Natural killer cell treated with Interleukin-12 subunit alpha and Interleukin-12 subunit beta and Interleukin-15 and Interleukin-18, amount 100 ng/mL, for 72 hours (primary cell): ENCODE measurements around the gene C6orf62. TPM values are rescaled to one million over a fixed set of nuclear protein-coding genes. Genes with fewer than 3 reads are reported as not detected.
"Not testable (repeated sequence)": the region's sequence is repeated elsewhere in the genome, so short reads cannot be mapped to it uniquely, and the experiment has no call there.

Source experiments
- ATAC-seq, 2 donors: fragments of 150-1000 bp; cut with Tn5 transposase in 1 of 2; sonication (Bioruptor Pico), chemical (Tn5 transposase) in 1 of 2; 2 replicates each; pipeline ENCODE4 v1.10.0; 2021
- DNase-seq: peaks from one replicate; pipeline ENCODE4 v3.0.0; 2022; ENCODE audit warnings: low spot score
- H3K27ac Mint-ChIP-seq, 2 donors: 1 replicate in 1 of 2; 2 replicates in 1 of 2; pipeline ENCODE4 v1.8.0; 2022; ENCODE audit warnings: mixed read lengths in 2 of 2, mild to moderate bottlenecking in 1 of 2, moderate library complexity in 1 of 2
- H3K27me3 Mint-ChIP-seq, 2 donors: 1 replicate in 1 of 2; 2 replicates in 1 of 2; pipeline ENCODE4 v1.8.0; 2022; ENCODE audit warnings: mixed read lengths in 2 of 2
- H3K36me3 Mint-ChIP-seq: one replicate; pipeline ENCODE4 v1.8.0; 2022; ENCODE audit warnings: mixed read lengths
- H3K4me1 Mint-ChIP-seq, 2 donors: 1 replicate in 1 of 2; 2 replicates in 1 of 2; pipeline ENCODE4 v1.8.0; 2022; ENCODE audit warnings: low read depth in 2 of 2, mixed read lengths in 2 of 2, mild to moderate bottlenecking in 1 of 2
- H3K4me3 Mint-ChIP-seq: one replicate; pipeline ENCODE4 v1.8.0; 2022; ENCODE audit warnings: mixed read lengths
- H3K9me3 Mint-ChIP-seq: 2 replicates; pipeline ENCODE4 v1.8.0; 2022; ENCODE audit warnings: mixed read lengths
- total RNA-seq, 2 donors: library from RNA; stranded (reverse); gene quantifications; one replicate each; pipeline ENCODE4 v1.2.3, GENCODE V29; 2022

The C6orf62 gene
- 100 to 1,000 TPM; 119 to 127 TPM for total RNA-seq

GRCh38 chr6:24719125-24719971, at the start of gene C6orf62:
C6orf62 (minus strand) TSS chr6:24719154; CDS start chr6:24718668, 486 bp downstream.
- no peaks in the 10 kb centered on the region for H3K9me3 Mint-ChIP-seq
- H3K27me3 Mint-ChIP-seq: no peaks in the 10 kb centered on the region
- peaks cover 26% of the 10 kb centered on the region for H3K36me3 Mint-ChIP-seq
- ATAC-seq: peak in 1 of 2 donors; percentile 0
- peaks cover 43 to 54% of the 10 kb centered on the region in 2 donors for H3K4me1 Mint-ChIP-seq
- DNase-seq: peak; percentile 79
- H3K27ac Mint-ChIP-seq: peak within 1 kb of the TSS; percentile 99 to 100
- peak within 1 kb of the TSS; percentile 100 for H3K4me3 Mint-ChIP-seq

GRCh38 chr6:24768361-24768760, 49.4 kb upstream of the C6orf62 start:
- Mint-ChIP-seq H3K36me3 (no peaks in the 10 kb centered on the region), H3K4me1 (peaks cover 0 to 2% of the 10 kb centered on the region in 2 donors), H3K27me3 (no peaks in the 10 kb centered on the region), H3K4me3 (no peak overlapping the region), H3K27ac (no peak overlapping the region), H3K9me3 (no peaks in the 10 kb centered on the region)
- DNase-seq (no peak), ATAC-seq (no peak)

- Mint-ChIP-seq H3K9me3 (no peaks in the 10 kb centered on the region), H3K27me3 (no peaks in the 10 kb centered on the region), H3K4me3 (no peak overlapping the region), H3K36me3 (no peaks in the 10 kb centered on the region), H3K4me1 (peaks cover 0 to 4% of the 10 kb centered on the region in 2 donors), H3K27ac (no peak overlapping the region)
- DNase-seq (no peak), ATAC-seq (peak in 1 of 2 donors; percentile 59)
These were observed 47.9 kb upstream of the C6orf62 start for GRCh38 chr6:24766680-24767462.

GRCh38 chr6:24765968-24766367, 47.0 kb upstream of the C6orf62 start:
- H3K4me3 Mint-ChIP-seq, H3K4me1 Mint-ChIP-seq, H3K27ac Mint-ChIP-seq, ATAC-seq, H3K27me3 Mint-ChIP-seq, DNase-seq, H3K36me3 Mint-ChIP-seq, H3K9me3 Mint-ChIP-seq: not testable (repeated sequence)

GRCh38 chr6:24764833-24765828, 46.2 kb upstream of the C6orf62 start:
- H3K4me1 Mint-ChIP-seq, DNase-seq, H3K4me3 Mint-ChIP-seq, H3K27me3 Mint-ChIP-seq, H3K9me3 Mint-ChIP-seq, ATAC-seq, H3K27ac Mint-ChIP-seq, H3K36me3 Mint-ChIP-seq: not testable (repeated sequence)

GRCh38 chr6:24763578-24763977, 44.6 kb upstream of the C6orf62 start:
- Mint-ChIP-seq H3K36me3 (no peaks in the 10 kb centered on the region), H3K4me3 (no peak overlapping the region), H3K27ac (no peak overlapping the region), H3K4me1 (peaks cover 0 to 5% of the 10 kb centered on the region in 2 donors), H3K27me3 (no peaks in the 10 kb centered on the region), H3K9me3 (no peaks in the 10 kb centered on the region)
- ATAC-seq (no peak), DNase-seq (no peak)

GRCh38 chr6:24761851-24762250, 42.9 kb upstream of the C6orf62 start:
- H3K27me3 Mint-ChIP-seq: no peaks in the 10 kb centered on the region
- no peaks in the 10 kb centered on the region for H3K36me3 Mint-ChIP-seq
- no peak for ATAC-seq
- no peaks in the 10 kb centered on the region for H3K9me3 Mint-ChIP-seq
- no peak overlapping the region for H3K27ac Mint-ChIP-seq
- DNase-seq: no peak
- H3K4me3 Mint-ChIP-seq: no peak overlapping the region
- peaks cover 0 to 5% of the 10 kb centered on the region in 2 donors for H3K4me1 Mint-ChIP-seq

GRCh38 chr6:24761193-24761835, 42.4 kb upstream of the C6orf62 start:
- Mint-ChIP-seq H3K27me3 (no peaks in the 10 kb centered on the region), H3K27ac (no peak overlapping the region), H3K4me3 (no peak overlapping the region), H3K4me1 (peaks cover 0 to 5% of the 10 kb centered on the region in 2 donors), H3K36me3 (no peaks in the 10 kb centered on the region), H3K9me3 (no peaks in the 10 kb centered on the region)
- DNase-seq (no peak), ATAC-seq (peak; percentile 41 to 45)

GRCh38 chr6:24760210-24760609, 41.3 kb upstream of the C6orf62 start:
- Mint-ChIP-seq H3K9me3 (no peaks in the 10 kb centered on the region), H3K4me3 (no peak overlapping the region), H3K27ac (no peak overlapping the region), H3K27me3 (no peaks in the 10 kb centered on the region), H3K4me1 (peaks cover 0 to 4% of the 10 kb centered on the region in 2 donors), H3K36me3 (no peaks in the 10 kb centered on the region)
- DNase-seq (no peak), ATAC-seq (no peak)

- Mint-ChIP-seq H3K4me3 (no peak overlapping the region), H3K27ac (no peak overlapping the region), H3K9me3 (no peaks in the 10 kb centered on the region), H3K27me3 (no peaks in the 10 kb centered on the region), H3K36me3 (no peaks in the 10 kb centered on the region), H3K4me1 (peaks cover 0 to 2% of the 10 kb centered on the region in 2 donors)
- DNase-seq (no peak), ATAC-seq (no peak)
These were observed 40.8 kb upstream of the C6orf62 start for GRCh38 chr6:24759718-24760117.

GRCh38 chr6:24757611-24758010, 38.7 kb upstream of the C6orf62 start:
- ATAC-seq (no peak), DNase-seq (no peak)
- peaks cover 0 to 2% of the 10 kb centered on the region in 2 donors for H3K4me1 Mint-ChIP-seq
- H3K27ac Mint-ChIP-seq: no peak overlapping the region
- no peak overlapping the region for H3K4me3 Mint-ChIP-seq
- H3K27me3 Mint-ChIP-seq: peaks cover 0 to 3% of the 10 kb centered on the region in 2 donors
- no peaks in the 10 kb centered on the region for H3K9me3 Mint-ChIP-seq
- H3K36me3 Mint-ChIP-seq: no peaks in the 10 kb centered on the region

GRCh38 chr6:24755279-24755678, 36.3 kb upstream of the C6orf62 start:
- Mint-ChIP-seq H3K9me3 (no peaks in the 10 kb centered on the region), H3K27ac (no peak overlapping the region), H3K4me1 (no peaks in the 10 kb centered on the region), H3K36me3 (no peaks in the 10 kb centered on the region), H3K4me3 (no peak overlapping the region), H3K27me3 (peaks cover 10 to 11% of the 10 kb centered on the region in 2 donors)
- ATAC-seq (no peak), DNase-seq (no peak)

- not testable (repeated sequence) for DNase-seq, H3K4me1 Mint-ChIP-seq, ATAC-seq, H3K4me3 Mint-ChIP-seq, H3K27ac Mint-ChIP-seq, H3K9me3 Mint-ChIP-seq, H3K36me3 Mint-ChIP-seq
- peaks cover 10 to 12% of the 10 kb centered on the region in 2 donors for H3K27me3 Mint-ChIP-seq
These were observed 35.4 kb upstream of the C6orf62 start for GRCh38 chr6:24754378-24754777.
